K562 (cell line): Measurements from ENCODE around the gene MAP7D1. TPM values are rescaled to one million over a fixed set of nuclear protein-coding genes. Genes with fewer than 3 reads are reported as not detected.
A peak's percentile ranks its signal among the peaks of the same experiment; 100 is the strongest.

Source experiments
- CEBPB ChIP-seq: fragments of 450-650 bp; IDR thresholded peaks from 2 replicates; pipeline ENCODE4 v1.6.1; 2016; ENCODE audit warnings: missing genetic modification characterization, missing compliant biosample characterization
- FOXM1 ChIP-seq, 2 experiments: fragments of 450-650 bp in 1 of 2; sonication (generic) in 1 of 2; formaldehyde crosslinking in 1 of 2; IDR thresholded peaks; 2 replicates each; pipeline versions ENCODE4 v1.6.1 to v1.9.0; 2017 to 2022; ENCODE audit warnings: low read depth in 2 of 2, mild to moderate bottlenecking in 2 of 2, missing genetic modification reagents in 1 of 2, moderate library complexity in 1 of 2
- KLF6 ChIP-seq: fragments of 250-450 bp; sonication (Bioruptor Pico); IDR thresholded peaks from 2 replicates; pipeline ENCODE4 v1.4.0; 2020; ENCODE audit warnings: mild to moderate bottlenecking, moderate library complexity, borderline replicate concordance
- LARP7 ChIP-seq: fragments of 450-650 bp; IDR thresholded peaks from 2 replicates; pipeline ENCODE4 v1.6.1; 2016
- MCM2 ChIP-seq: fragments of 450-650 bp; IDR thresholded peaks from 2 replicates; pipeline ENCODE4 v1.6.1; 2017; ENCODE audit warnings: low read depth, mild to moderate bottlenecking
- MECOM ChIP-seq: fragments of 250-450 bp; sonication (Bioruptor Pico); IDR thresholded peaks from 2 replicates; pipeline ENCODE4 v1.8.0; 2022; ENCODE audit warnings: inconsistent platforms
- RBM34 ChIP-seq: fragments of 200-400 bp; formaldehyde crosslinking; IDR thresholded peaks from 2 replicates; pipeline ENCODE4 v1.6.1; 2018; ENCODE audit warnings: low read length, borderline replicate concordance; ENCODE audit not compliant: insufficient read depth
- SMAD3 ChIP-seq: fragments of 450-650 bp; formaldehyde crosslinking; conservative IDR thresholded peaks from 2 replicates; pipeline ENCODE4 v1.4.0; 2020; ENCODE audit warnings: mild to moderate bottlenecking
- SP1 ChIP-seq: sonication (generic); formaldehyde crosslinking; IDR thresholded peaks from 2 replicates; pipeline ENCODE4 v1.8.1; 2022; ENCODE audit warnings: mild to moderate bottlenecking, missing genetic modification reagents
- TARDBP ChIP-seq: fragments of 450-650 bp; IDR thresholded peaks from 2 replicates; pipeline ENCODE4 v1.6.1; 2016
- ZBED1 ChIP-seq: IDR thresholded peaks from 2 replicates; pipeline ENCODE4 v1.6.1; 2014
- ZC3H11A ChIP-seq: IDR thresholded peaks from 2 replicates; pipeline ENCODE4 v1.6.1; 2012; ENCODE audit warnings: low read depth, low read length, improper control_type of control experiment
- ZNF263 ChIP-seq: sonication (generic); formaldehyde crosslinking; IDR thresholded peaks from 2 replicates; pipeline ENCODE4 v1.8.0; 2022; ENCODE audit warnings: mild to moderate bottlenecking, missing genetic modification reagents, borderline replicate concordance
- ZNF311 ChIP-seq: fragments of 250-450 bp; sonication (Bioruptor Pico); IDR thresholded peaks from 2 replicates; pipeline ENCODE4 v1.4.0; 2020; ENCODE audit warnings: mild to moderate bottlenecking, moderate library complexity
- ZNF354B ChIP-seq: fragments of 250-450 bp; sonication (Bioruptor Pico); IDR thresholded peaks from 2 replicates; pipeline ENCODE4 v1.4.0; 2020
- ZNF592 ChIP-seq: fragments of 450-650 bp; IDR thresholded peaks from 2 replicates; pipeline ENCODE4 v1.6.1; 2017; ENCODE audit warnings: antibody characterized with exemption, mild to moderate bottlenecking
- ZNF644 ChIP-seq: fragments of 200-800 bp; sonication (Bioruptor generic); IDR thresholded peaks from 2 replicates; pipeline ENCODE4 v1.6.1; 2016; ENCODE audit warnings: low read depth, missing genetic modification characterization, missing compliant biosample characterization
- polyA plus RNA-seq, 8 experiments: library from polyadenylated mRNA; depleted of rRNA in 4 of 8; stranded (reverse) in 5 of 8; unstranded in 3 of 8; fragments of >200 nt; fragmentation: Nextera tagmentation in 2 of 8; fragmentation: Illumina TruSeq in 1 of 8; extraction: Ambion mirVana in 2 of 8; extraction: Trizol in 1 of 8; gene quantifications; 2 replicates each; pipeline versions ENCODE4 v1.2.1 to v1.2.3, GENCODE V29; 2011 to 2014; ENCODE audit warnings: inconsistent platforms in 1 of 8, missing spikeins in 1 of 8
- total RNA-seq, 7 experiments: library from RNA; depleted of rRNA in 6 of 7; stranded (reverse); fragments of >200 nt in 6 of 7; fragmentation: Illumina TruSeq in 2 of 7; extraction: Trizol in 2 of 7; gene quantifications; 2 replicates each; pipeline versions ENCODE4 v1.2.1 to v1.2.3, GENCODE V29; 2011 to 2021; ENCODE audit warnings: low replicate concordance in 1 of 7
- TF ChIP-seq, protein P1 (sequence below), 2 experiments: fragments of 450-650 bp; conservative IDR thresholded peaks; 2 replicates each; pipeline ENCODE4 v1.6.1; 2017; ENCODE audit warnings: mild to moderate bottlenecking in 2 of 2, moderate library complexity in 2 of 2
- TF ChIP-seq, protein P2 (sequence below): fragments of 450-650 bp; IDR thresholded peaks from 2 replicates; pipeline ENCODE4 v1.6.1; 2017; ENCODE audit warnings: antibody characterized with exemption
- TF ChIP-seq, protein P3 (sequence below): fragments of 250-450 bp; sonication (Bioruptor Pico); IDR thresholded peaks from 2 replicates; pipeline ENCODE4 v1.8.0; 2021; ENCODE audit warnings: moderate library complexity, mild to moderate bottlenecking, inconsistent platforms

MAP7D1 gene
- total and polyA plus RNA-seq, 9 of the 15 experiments (the other 6 are each of a cell fraction or from before 2014, with no cell fraction given) = 3.6 to 108 (median 34.5) TPM

- TF ChIP-seq ZNF592 (0 out of 2 replicates have a peak, but pooled peaks have one; percentile 7), ZBED1 (no peak), RBM34 (no peak), FOXM1 (IDR thresholded peaks at IDR 0.05; ENCODE audit: low read depth) (no peak), FOXM1 (CRISPR knock-in tag; IDR thresholded peaks at IDR 0.05; ENCODE audit: low read depth) (no peak), KLF6 (CRISPR knock-in tag) (no peak), ZNF644 (tag) (peak; percentile 78; the same call in 1 of the 2 replicates), SMAD3 (no peak), ZC3H11A (no peak), CEBPB (tag) (no peak), MCM2 (no peak), MECOM (CRISPR knock-in tag) (no peak), ZNF311 (CRISPR knock-in tag) (no peak), ZNF354B (CRISPR knock-in tag) (no peak), SP1 (CRISPR knock-in tag) (no peak), LARP7 (no peak), TARDBP (no peak), ZNF263 (CRISPR knock-in tag) (no peak)
- TF ChIP-seq, protein P1, sequence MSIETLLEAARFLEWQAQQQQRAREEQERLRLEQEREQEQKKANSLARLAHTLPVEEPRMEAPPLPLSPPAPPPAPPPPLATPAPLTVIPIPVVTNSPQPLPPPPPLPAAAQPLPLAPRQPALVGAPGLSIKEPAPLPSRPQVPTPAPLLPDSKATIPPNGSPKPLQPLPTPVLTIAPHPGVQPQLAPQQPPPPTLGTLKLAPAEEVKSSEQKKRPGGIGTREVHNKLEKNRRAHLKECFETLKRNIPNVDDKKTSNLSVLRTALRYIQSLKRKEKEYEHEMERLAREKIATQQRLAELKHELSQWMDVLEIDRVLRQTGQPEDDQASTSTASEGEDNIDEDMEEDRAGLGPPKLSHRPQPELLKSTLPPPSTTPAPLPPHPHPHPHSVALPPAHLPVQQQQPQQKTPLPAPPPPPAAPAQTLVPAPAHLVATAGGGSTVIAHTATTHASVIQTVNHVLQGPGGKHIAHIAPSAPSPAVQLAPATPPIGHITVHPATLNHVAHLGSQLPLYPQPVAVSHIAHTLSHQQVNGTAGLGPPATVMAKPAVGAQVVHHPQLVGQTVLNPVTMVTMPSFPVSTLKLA (conservative IDR thresholded peaks at IDR 0.05) = 0 out of 4 replicates have a peak, but pooled peaks of 1 of the 2 experiments have one; percentile 17
- TF ChIP-seq, protein P2, sequence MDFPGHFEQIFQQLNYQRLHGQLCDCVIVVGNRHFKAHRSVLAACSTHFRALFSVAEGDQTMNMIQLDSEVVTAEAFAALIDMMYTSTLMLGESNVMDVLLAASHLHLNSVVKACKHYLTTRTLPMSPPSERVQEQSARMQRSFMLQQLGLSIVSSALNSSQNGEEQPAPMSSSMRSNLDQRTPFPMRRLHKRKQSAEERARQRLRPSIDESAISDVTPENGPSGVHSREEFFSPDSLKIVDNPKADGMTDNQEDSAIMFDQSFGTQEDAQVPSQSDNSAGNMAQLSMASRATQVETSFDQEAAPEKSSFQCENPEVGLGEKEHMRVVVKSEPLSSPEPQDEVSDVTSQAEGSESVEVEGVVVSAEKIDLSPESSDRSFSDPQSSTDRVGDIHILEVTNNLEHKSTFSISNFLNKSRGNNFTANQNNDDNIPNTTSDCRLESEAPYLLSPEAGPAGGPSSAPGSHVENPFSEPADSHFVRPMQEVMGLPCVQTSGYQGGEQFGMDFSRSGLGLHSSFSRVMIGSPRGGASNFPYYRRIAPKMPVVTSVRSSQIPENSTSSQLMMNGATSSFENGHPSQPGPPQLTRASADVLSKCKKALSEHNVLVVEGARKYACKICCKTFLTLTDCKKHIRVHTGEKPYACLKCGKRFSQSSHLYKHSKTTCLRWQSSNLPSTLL = no peak
- TF ChIP-seq, protein P3, sequence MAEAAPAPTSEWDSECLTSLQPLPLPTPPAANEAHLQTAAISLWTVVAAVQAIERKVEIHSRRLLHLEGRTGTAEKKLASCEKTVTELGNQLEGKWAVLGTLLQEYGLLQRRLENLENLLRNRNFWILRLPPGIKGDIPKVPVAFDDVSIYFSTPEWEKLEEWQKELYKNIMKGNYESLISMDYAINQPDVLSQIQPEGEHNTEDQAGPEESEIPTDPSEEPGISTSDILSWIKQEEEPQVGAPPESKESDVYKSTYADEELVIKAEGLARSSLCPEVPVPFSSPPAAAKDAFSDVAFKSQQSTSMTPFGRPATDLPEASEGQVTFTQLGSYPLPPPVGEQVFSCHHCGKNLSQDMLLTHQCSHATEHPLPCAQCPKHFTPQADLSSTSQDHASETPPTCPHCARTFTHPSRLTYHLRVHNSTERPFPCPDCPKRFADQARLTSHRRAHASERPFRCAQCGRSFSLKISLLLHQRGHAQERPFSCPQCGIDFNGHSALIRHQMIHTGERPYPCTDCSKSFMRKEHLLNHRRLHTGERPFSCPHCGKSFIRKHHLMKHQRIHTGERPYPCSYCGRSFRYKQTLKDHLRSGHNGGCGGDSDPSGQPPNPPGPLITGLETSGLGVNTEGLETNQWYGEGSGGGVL (CRISPR knock-in tag) = no peak
Observed at GRCh38 chr1:36151134-36151844, 4.7 kb upstream of the MAP7D1 start (continued).
